IMR-90 (cell line): ENCODE measurements around the gene TXNRD1. TPM values are rescaled to one million over a fixed set of nuclear protein-coding genes. Genes with fewer than 3 reads are reported as not detected.

Source experiments
- ATAC-seq: fragments of 200-7000 bp; cut with Tn5 transposase; 2 replicates; pipeline ENCODE4 v1.9.1; 2020; ENCODE audit warnings: low read depth, mild to moderate bottlenecking, moderate library complexity
- BruUV-seq: library from RNA; stranded (reverse); fragments of 400-500 nt; replicated peaks from 2 replicates; lab custom pipeline; 2021; lab: Mats Ljungman, UMichigan
- CTCF ChIA-PET: fragments of 300-600 bp; formaldehyde crosslinking; extraction: SDS; loops from one replicate; lab custom pipeline; 2021; ENCODE audit warnings: antibody characterized with exemption; lab: Yijun Ruan, JAX
- POLR2A ChIA-PET: fragments of 300-600 bp; sonication (Branson Sonifier 250); formaldehyde crosslinking; loops from one replicate; lab custom pipeline; 2022; ENCODE audit warnings: antibody characterized with exemption; ENCODE audit not compliant: unreplicated experiment; lab: Charles Lee
- DNase-seq: peaks from one replicate; pipeline ENCODE4 v3.0.0; 2013
- H2AFZ ChIP-seq: replicated peaks from 2 replicates; pipeline ENCODE3; 2013; ENCODE audit warnings: low read length, mild to moderate bottlenecking; ENCODE audit not compliant: poor library complexity
- H2AK5ac ChIP-seq: 2 replicates; pipeline ENCODE4 v1.6.1; 2013; ENCODE audit warnings: low read depth, low read length, inconsistent platforms
- H2AK9ac ChIP-seq: replicated peaks from 2 replicates; pipeline ENCODE3; 2013; ENCODE audit warnings: mild to moderate bottlenecking, low read depth, low read length, moderate library complexity; ENCODE audit not compliant: poor library complexity
- H2BK120ac ChIP-seq: 2 replicates; pipeline ENCODE4 v1.6.1; 2013; ENCODE audit warnings: low read depth, low read length, inconsistent platforms
- H2BK15ac ChIP-seq: 3 replicates; pipeline ENCODE4 v1.6.1; 2013; ENCODE audit warnings: low read depth, low read length, inconsistent platforms
- H2BK20ac ChIP-seq: 2 replicates; pipeline ENCODE4 v1.6.1; 2013; ENCODE audit warnings: low read depth, mild to moderate bottlenecking, inconsistent platforms, low read length, moderate library complexity
- H2BK5ac ChIP-seq: 2 replicates; pipeline ENCODE4 v1.6.1; 2013; ENCODE audit warnings: mild to moderate bottlenecking, low read depth, low read length, inconsistent platforms; ENCODE audit not compliant: poor library complexity, severe bottlenecking
- H3K14ac ChIP-seq: replicated peaks from 2 replicates; pipeline ENCODE4 v1.6.1; 2013; ENCODE audit warnings: low read depth, low read length, inconsistent platforms
- H3K18ac ChIP-seq: 2 replicates; pipeline ENCODE4 v1.6.1; 2013; ENCODE audit warnings: low read depth, low read length, control low read depth
- H3K23ac ChIP-seq: 2 replicates; pipeline ENCODE4 v1.6.1; 2013; ENCODE audit warnings: low read depth, low read length, inconsistent platforms
- H3K27ac ChIP-seq: 2 replicates; pipeline ENCODE4 v1.5.1; 2013; ENCODE audit warnings: mild to moderate bottlenecking, control low read depth, low read length; ENCODE audit not compliant: insufficient read depth
- H3K27me3 ChIP-seq: 2 replicates; pipeline ENCODE4 v1.6.1; 2013; ENCODE audit warnings: low read length; ENCODE audit not compliant: control insufficient read depth, insufficient read depth
- H3K36me3 ChIP-seq: 2 replicates; pipeline ENCODE4 v1.6.1; 2013; ENCODE audit warnings: low read length, mixed read lengths; ENCODE audit not compliant: control insufficient read depth, insufficient read depth
- H3K4ac ChIP-seq: 2 replicates; pipeline ENCODE4 v1.6.1; 2013; ENCODE audit warnings: low read depth, low read length, inconsistent platforms
- H3K4me1 ChIP-seq: 2 replicates; pipeline ENCODE4 v1.6.1; 2013; ENCODE audit warnings: low read length, mixed read lengths; ENCODE audit not compliant: control insufficient read depth, insufficient read depth
- H3K4me2 ChIP-seq: 2 replicates; pipeline ENCODE4 v1.6.1; 2013; ENCODE audit warnings: low read depth, mild to moderate bottlenecking, control low read depth, low read length, moderate library complexity
- H3K4me3 ChIP-seq: 2 replicates; pipeline ENCODE4 v1.5.1; 2013; ENCODE audit warnings: low read depth, mild to moderate bottlenecking, control low read depth, low read length, moderate library complexity; ENCODE audit not compliant: insufficient read depth
- H3K56ac ChIP-seq: 2 replicates; pipeline ENCODE4 v1.6.1; 2013; ENCODE audit warnings: low read length, inconsistent platforms; ENCODE audit not compliant: insufficient read depth; ENCODE audit errors: extremely low read depth
- H3K79me1 ChIP-seq, 2 experiments: 2 replicates each; pipeline ENCODE4 v1.6.1; 2013; ENCODE audit warnings: low read length in 2 of 2, inconsistent platforms in 1 of 2, low read depth in 1 of 2
- H3K9ac ChIP-seq: 2 replicates; pipeline ENCODE4 v1.6.1; 2013; ENCODE audit warnings: low read depth, low read length, control low read depth
- H3K9me1 ChIP-seq: 2 replicates; pipeline ENCODE4 v1.6.1; 2013; ENCODE audit warnings: low read length, inconsistent platforms; ENCODE audit not compliant: insufficient read depth
- H3K9me3 ChIP-seq: 2 replicates; pipeline ENCODE4 v1.6.1; 2013; ENCODE audit warnings: low read length; ENCODE audit not compliant: control insufficient read depth, insufficient read depth
- H4K20me1 ChIP-seq: 2 replicates; pipeline ENCODE4 v1.6.1; 2013; ENCODE audit warnings: low read length, inconsistent platforms; ENCODE audit not compliant: insufficient read depth
- H4K5ac ChIP-seq: 2 replicates; pipeline ENCODE4 v1.6.1; 2013; ENCODE audit warnings: mild to moderate bottlenecking, low read depth, low read length, control low read depth
- H4K8ac ChIP-seq, 2 experiments: 2 replicates each; pipeline ENCODE4 v1.6.1; 2013; ENCODE audit warnings: low read depth in 2 of 2, low read length in 2 of 2, control low read depth in 1 of 2, inconsistent platforms in 1 of 2
- H4K91ac ChIP-seq: 2 replicates; pipeline ENCODE4 v1.6.1; 2013; ENCODE audit warnings: low read depth, low read length, inconsistent platforms; ENCODE audit not compliant: insufficient read depth
- CHD1 ChIP-seq: IDR thresholded peaks from 2 replicates; pipeline ENCODE4 v1.6.1; 2012; ENCODE audit warnings: low read depth, low read length, improper control_type of control experiment
- CTCF ChIP-seq: conservative IDR thresholded peaks from 2 replicates; pipeline ENCODE4 v1.5.1; 2012; ENCODE audit warnings: mild to moderate bottlenecking, low read depth, low read length, improper control_type of control experiment
- FOS ChIP-seq: fragments of 150-350 bp; IDR thresholded peaks from 2 replicates; pipeline ENCODE4 v1.6.1; 2016; ENCODE audit warnings: low read depth, low read length
- MAFK ChIP-seq: IDR thresholded peaks from 2 replicates; pipeline ENCODE4 v1.6.1; 2012; ENCODE audit warnings: low read depth, low read length, improper control_type of control experiment
- MAZ ChIP-seq: IDR thresholded peaks from 2 replicates; pipeline ENCODE4 v1.6.1; 2012; ENCODE audit warnings: low read depth, mild to moderate bottlenecking, low read length, improper control_type of control experiment, moderate library complexity, borderline replicate concordance
- MXI1 ChIP-seq: IDR thresholded peaks from 2 replicates; pipeline ENCODE4 v1.6.1; 2012; ENCODE audit warnings: low read depth, mild to moderate bottlenecking, low read length, moderate library complexity, borderline replicate concordance
- RAD21 ChIP-seq: IDR thresholded peaks from 2 replicates; pipeline ENCODE4 v1.6.1; 2012; ENCODE audit warnings: low read length, improper control_type of control experiment
- RCOR1 ChIP-seq: IDR thresholded peaks from 2 replicates; pipeline ENCODE4 v1.6.1; 2012; ENCODE audit warnings: mild to moderate bottlenecking, low read length, improper control_type of control experiment; ENCODE audit not compliant: insufficient replicate concordance
- RFX5 ChIP-seq: IDR thresholded peaks from 2 replicates; pipeline ENCODE4 v1.8.0; 2012; ENCODE audit warnings: low read depth, mild to moderate bottlenecking, low read length, moderate library complexity
- SMC3 ChIP-seq: fragments of 150-350 bp; IDR thresholded peaks from 2 replicates; pipeline ENCODE4 v1.6.1; 2016; ENCODE audit warnings: low read depth, mild to moderate bottlenecking, antibody characterized with exemption, low read length, moderate library complexity
- WGBS, 2 experiments: methylation state at CpG; one replicate each; pipeline versions ENCODE4 v1.1.5 to v1.1.7; 2013; ENCODE audit warnings: missing lambda C conversion rate in 2 of 2; ENCODE audit not compliant: insufficient read length in 1 of 2; ENCODE audit errors: extremely low coverage in 2 of 2; 5-methylcytosine and 5-hydroxymethylcytosine counted together
- dilution Hi-C: fragments of 300-500 bp; cut with HindIII; formaldehyde crosslinking; loops from one replicate; pipeline ENCODE4 v1.14.3; 2018; ENCODE audit warnings: low sequenced_read_pairs; ENCODE audit not compliant: unreplicated experiment
- in situ Hi-C: fragments of 300-500 bp; cut with MboI; formaldehyde crosslinking; loops from 3 replicates; pipeline ENCODE4 v1.14.3; 2019; ENCODE audit warnings: low sequenced_read_pairs, inconsistent platforms, mixed read lengths
- intact Hi-C: fragments of 100-400 bp; cut with micrococcal nuclease; formaldehyde crosslinking; loops from 2 replicates; pipeline ENCODE4 v1.10.0; 2022
- polyA plus RNA-seq, 3 experiments: library from polyadenylated mRNA; depleted of rRNA; stranded (reverse); fragments of >200 nt; gene quantifications; 2 replicates each; pipeline ENCODE4 v1.2.3, GENCODE V29; 2012; ENCODE audit warnings: low replicate concordance in 1 of 3
- total RNA-seq: library from RNA; depleted of rRNA; stranded (reverse); fragments of >200 nt; gene quantifications from 2 replicates; pipeline ENCODE4 v1.2.3, GENCODE V29; 2012

TXNRD1 gene
- total and polyA plus RNA-seq, 2 of the 4 experiments (the other 2 are of a cell fraction): 379 to 582 TPM

DNA sequence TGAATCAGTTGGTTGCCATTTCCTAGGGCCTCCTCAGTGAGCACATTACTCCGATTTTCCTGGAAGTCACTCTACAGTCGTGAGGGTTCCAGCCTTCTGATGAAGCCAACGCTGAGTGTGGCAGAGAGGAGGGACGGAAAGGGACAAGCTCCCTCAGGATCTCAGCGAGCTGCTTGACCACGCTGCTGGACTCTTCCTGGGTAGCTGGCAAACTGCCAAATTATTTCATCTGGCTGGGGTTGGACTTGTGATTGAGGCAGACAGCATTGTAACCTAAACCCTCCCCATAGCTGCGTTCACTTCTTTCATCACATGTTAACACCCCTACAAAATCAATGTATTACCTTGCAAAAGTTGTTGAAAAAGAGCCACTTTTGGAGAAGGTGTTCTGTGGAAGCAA is 171.6 kb downstream of the TXNRD1 start:
- ATAC-seq (no peak), DNase-seq (peak; percentile 20)
- Histone ChIP-seq H4K20me1 (no peaks in the 10 kb centered on the region), H2BK120ac (no peak overlapping the region), H2AK5ac (no peak overlapping the region), H3K27ac (no peak overlapping the region), H2AFZ (no peak overlapping the region), H4K91ac (no peak overlapping the region), H3K4me3 (no peak overlapping the region), H3K56ac (no peak overlapping the region), H2BK5ac (no peak overlapping the region), H3K27me3 (no peaks in the 10 kb centered on the region), H3K9me1 (0 out of 2 replicates have a peak, but pooled peaks cover 2% of the 10 kb centered on the region), H3K14ac (no peak overlapping the region), H2BK15ac (no peak overlapping the region), H3K79me1 (no peaks in the 10 kb centered on the region), H4K8ac (no peak overlapping the region), H3K9me3 (no peaks in the 10 kb centered on the region), H3K9ac (no peak overlapping the region), H3K4me1 (no peaks in the 10 kb centered on the region), H3K23ac (no peak overlapping the region), H2AK9ac (no peak overlapping the region), H2BK20ac (no peak overlapping the region), H3K18ac (no peak overlapping the region), H3K4ac (no peak overlapping the region), H4K5ac (no peak overlapping the region), H3K36me3 (no peaks in the 10 kb centered on the region), H3K4me2 (no peak overlapping the region)
- POLR2A ChIA-PET: no interaction called here
- intact Hi-C loops: loop anchor here (10.0 kb wide), 2 partner anchors 502 to 718 kb away; partner anchors contain the start of gene WASHC4
- TF ChIP-seq FOS (no peak), RFX5 (no peak), CTCF (no peak), MAZ (no peak), MAFK (no peak), SMC3 (no peak), RCOR1 (no peak), RAD21 (no peak), MXI1 (no peak), CHD1 (no peak)
- dilution Hi-C loops: no loop called here
- in situ Hi-C loops: no loop called here
- 20% methylated on average over 1 of the region's 7 CpGs; no CpG with 5 or more reads in 1 of the 2 experiments for WGBS, 2 experiments
- CTCF ChIA-PET: interaction anchor here (0.9 kb wide), 1 partner anchor 10 kb away, joined by 3 read pairs; no protein-coding TSS in a partner anchor
- no TSS peak for BruUV-seq
